Neuronal stem cell (in vitro differentiated cells): ENCODE results near the gene OR11H7.
A peak's percentile ranks its signal among the peaks of the same experiment; 100 is the strongest.
"Not testable (repeated sequence)": the region's sequence is repeated elsewhere in the genome, so short reads cannot be mapped to it uniquely, and the experiment has no call there.

ENCODE experiments used
- DNase-seq: peaks from one replicate; pipeline ENCODE4 v3.0.0-alpha.2; 2013; ENCODE audit warnings: low spot score
- H2AFZ ChIP-seq: one replicate; pipeline ENCODE4 v1.6.1; 2013; ENCODE audit warnings: mild to moderate bottlenecking, low read length, inconsistent platforms
- H2AK5ac ChIP-seq: 2 replicates; pipeline ENCODE4 v1.6.1; 2013; ENCODE audit warnings: low read depth, mild to moderate bottlenecking, inconsistent platforms, low read length, moderate library complexity, mixed read lengths
- H2BK120ac ChIP-seq: 2 replicates; pipeline ENCODE4 v1.6.1; 2013; ENCODE audit warnings: low read depth, mild to moderate bottlenecking, inconsistent platforms, low read length, moderate library complexity, mixed read lengths
- H2BK12ac ChIP-seq: one replicate; pipeline ENCODE4 v1.6.1; 2013; ENCODE audit warnings: low read length, inconsistent platforms
- H2BK15ac ChIP-seq: 2 replicates; pipeline ENCODE4 v1.6.1; 2013; ENCODE audit warnings: mild to moderate bottlenecking, low read length, inconsistent platforms, mixed read lengths
- H2BK5ac ChIP-seq: one replicate; pipeline ENCODE4 v1.6.1; 2013; ENCODE audit warnings: inconsistent platforms, mild to moderate bottlenecking, low read length, moderate library complexity
- H3K14ac ChIP-seq: one replicate; pipeline ENCODE4 v1.6.1; 2013; ENCODE audit warnings: low read length, inconsistent platforms
- H3K18ac ChIP-seq: 2 replicates; pipeline ENCODE4 v1.6.1; 2013; ENCODE audit warnings: low read length, inconsistent platforms
- H3K23ac ChIP-seq: 2 replicates; pipeline ENCODE4 v1.6.1; 2013; ENCODE audit warnings: low read depth, mild to moderate bottlenecking, mixed read lengths, low read length, inconsistent platforms; ENCODE audit not compliant: poor library complexity
- H3K27ac ChIP-seq: replicated peaks from 3 replicates; pipeline ENCODE4 v1.5.1; 2013; ENCODE audit warnings: low read length, inconsistent platforms
- H3K27me3 ChIP-seq, 3 experiments: 2 replicates each; pipeline ENCODE4 v1.6.1; 2013; ENCODE audit warnings: low read length in 3 of 3, mild to moderate bottlenecking in 2 of 3, inconsistent platforms in 1 of 3, low read depth in 1 of 3, mixed read lengths in 1 of 3, moderate library complexity in 1 of 3; ENCODE audit not compliant: control insufficient read depth in 3 of 3, insufficient read depth in 3 of 3
- H3K36me3 ChIP-seq, 2 donors: replicated peaks in 1 of 2; 2 replicates each; pipeline ENCODE4 v1.6.1; 2013; ENCODE audit warnings: low read length in 2 of 2; ENCODE audit not compliant: control insufficient read depth in 2 of 2, insufficient read depth in 2 of 2
- H3K4ac ChIP-seq: 2 replicates; pipeline ENCODE4 v1.6.1; 2013; ENCODE audit warnings: inconsistent platforms, mild to moderate bottlenecking, low read length, moderate library complexity
- H3K4me1 ChIP-seq, 2 donors: 1 replicate in 1 of 2; 2 replicates in 1 of 2; pipeline ENCODE4 v1.6.1; 2013; ENCODE audit warnings: low read length in 2 of 2, low read depth in 1 of 2; ENCODE audit not compliant: control insufficient read depth in 2 of 2, insufficient read depth in 1 of 2
- H3K4me2 ChIP-seq: one replicate; pipeline ENCODE4 v1.6.1; 2013; ENCODE audit warnings: mild to moderate bottlenecking, low read length, inconsistent platforms; ENCODE audit not compliant: insufficient read depth, poor library complexity, severe bottlenecking
- H3K4me3 ChIP-seq, 2 donors: 2 replicates each; pipeline ENCODE4 v1.5.1; 2013; ENCODE audit warnings: low read length in 2 of 2, mild to moderate bottlenecking in 2 of 2, inconsistent platforms in 1 of 2, moderate library complexity in 1 of 2
- H3K79me1 ChIP-seq: one replicate; pipeline ENCODE4 v1.6.1; 2013; ENCODE audit warnings: low read depth, mild to moderate bottlenecking, inconsistent platforms, low read length, moderate library complexity
- H3K9ac ChIP-seq: one replicate; pipeline ENCODE4 v1.6.1; 2013; ENCODE audit warnings: mild to moderate bottlenecking, low read depth, low read length, inconsistent platforms; ENCODE audit not compliant: poor library complexity
- H3K9me3 ChIP-seq, 2 donors: replicated peaks in 1 of 2; 2 replicates each; pipeline versions ENCODE3 to v1.6.1; 2013; ENCODE audit warnings: low read length in 2 of 2, mild to moderate bottlenecking in 2 of 2, inconsistent platforms in 1 of 2, low read depth in 1 of 2, mixed read lengths in 1 of 2, moderate library complexity in 1 of 2; ENCODE audit not compliant: control insufficient read depth in 2 of 2, insufficient read depth in 1 of 2
- H4K8ac ChIP-seq: one replicate; pipeline ENCODE4 v1.6.1; 2013; ENCODE audit warnings: low read depth, mild to moderate bottlenecking, inconsistent platforms, low read length, moderate library complexity
- H4K91ac ChIP-seq: one replicate; pipeline ENCODE4 v1.6.1; 2013; ENCODE audit warnings: low read length, low read depth, mild to moderate bottlenecking, inconsistent platforms; ENCODE audit not compliant: poor library complexity
- WGBS, 2 donors: extraction: QIAGEN DNeasy Blood & Tissue Kit; methylation state at CpG; one replicate each; pipeline ENCODE4 v1.1.7; 2013; ENCODE audit warnings: missing lambda C conversion rate in 2 of 2, mixed read lengths in 1 of 2; ENCODE audit not compliant: insufficient read length in 2 of 2, insufficient replicate concordance in 1 of 2; ENCODE audit errors: extremely low coverage in 2 of 2; 5-methylcytosine and 5-hydroxymethylcytosine counted together

Gene OR11H7

DNA sequence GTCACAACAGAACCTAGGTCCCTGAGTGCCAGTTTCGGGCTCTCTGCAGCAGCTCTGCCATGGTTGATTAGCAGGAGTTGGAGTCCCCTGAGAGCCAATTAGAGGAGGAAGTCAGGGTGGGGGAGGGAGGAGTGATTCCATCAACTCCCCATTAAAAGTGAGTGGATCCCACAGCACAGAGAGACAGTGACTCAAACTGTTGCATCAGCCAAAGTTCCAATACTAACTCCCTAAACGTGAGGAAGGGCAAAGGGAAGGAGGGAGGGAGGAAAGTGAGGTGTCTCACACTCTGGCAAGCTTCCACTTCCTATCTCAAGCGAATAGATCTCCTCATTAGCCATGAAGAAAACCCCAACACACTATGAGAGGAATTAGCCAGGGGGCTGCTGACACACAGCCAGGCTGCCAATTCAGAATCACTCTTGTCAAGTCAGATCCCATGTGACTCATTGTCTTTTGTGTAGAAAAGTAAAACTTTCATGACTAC, 33.9 kb downstream of the OR11H7 start:
- Histone ChIP-seq H3K27me3 (peaks cover 0 to 2% (median 0%) of the 10 kb centered on the region in 3 experiments), H2BK5ac (no peak overlapping the region), H3K27ac (no peak overlapping the region), H3K4me3 (peak overlapping the region in 1 of 2 donors; percentile 25), H3K9me3 (peaks cover 0 to 7% of the 10 kb centered on the region in 2 donors), H3K23ac (no peak overlapping the region), H2BK120ac (no peak overlapping the region), H3K4me2 (no peak overlapping the region), H3K9ac (no peak overlapping the region), H2BK15ac (no peak overlapping the region), H4K8ac (no peak overlapping the region), H3K18ac (no peak overlapping the region), H2BK12ac (no peak overlapping the region), H3K4me1 (peaks cover 0 to 5% of the 10 kb centered on the region in 2 donors), H2AK5ac (no peak overlapping the region), H3K79me1 (no peaks in the 10 kb centered on the region), H3K14ac (no peak overlapping the region), H3K4ac (no peak overlapping the region), H3K36me3 (no peaks in the 10 kb centered on the region), H2AFZ (peak overlapping the region; percentile 67), H4K91ac (no peak overlapping the region)
- no peak for DNase-seq
- WGBS, 2 donors: no CpG with 5 or more reads among the region's 3 CpGs

- not testable (repeated sequence) for H2BK15ac ChIP-seq, H2AFZ ChIP-seq, H3K4me3 ChIP-seq, H3K36me3 ChIP-seq, H4K91ac ChIP-seq, H3K4me1 ChIP-seq, H3K14ac ChIP-seq, H2BK12ac ChIP-seq, H2AK5ac ChIP-seq, H2BK120ac ChIP-seq, H3K79me1 ChIP-seq, H3K9ac ChIP-seq, H3K9me3 ChIP-seq, H3K4ac ChIP-seq, H3K4me2 ChIP-seq, H2BK5ac ChIP-seq, H3K27ac ChIP-seq, H4K8ac ChIP-seq, H3K27me3 ChIP-seq, H3K23ac ChIP-seq, H3K18ac ChIP-seq, DNase-seq
- no CpG with 5 or more reads among the region's 5 CpGs for WGBS, 2 donors
These were observed 35.6 kb downstream of the OR11H7 start for GRCh38 chr14:20264361-20264760.

DNA sequence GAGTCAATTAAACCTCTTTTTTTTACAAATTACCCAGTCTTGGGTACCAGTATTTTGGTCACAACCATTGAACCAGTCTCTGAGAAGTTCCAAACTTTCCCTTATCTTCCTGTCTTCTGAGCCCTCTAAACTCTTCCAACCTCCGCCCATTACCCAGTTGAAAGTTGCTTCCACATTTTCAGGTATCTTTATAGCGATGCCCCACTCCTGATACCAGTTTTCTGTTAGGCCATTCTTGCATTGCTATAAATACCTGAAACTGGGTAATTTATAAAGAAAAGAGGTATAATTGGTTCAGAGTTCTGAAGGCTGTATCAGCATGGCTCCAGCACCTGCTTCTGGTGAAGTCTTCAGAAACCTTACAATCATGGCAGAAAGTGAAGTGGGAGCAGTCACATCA, 45.3 kb downstream of the OR11H7 start:
- no peak for DNase-seq
- no peaks in the 10 kb centered on the region for H3K36me3 ChIP-seq
- peaks cover 12 to 16% of the 10 kb centered on the region in 2 donors for H3K9me3 ChIP-seq
- no peaks in the 10 kb centered on the region for H3K27me3 ChIP-seq
- no CpG with 5 or more reads among the region's 2 CpGs for WGBS, 2 donors
- H3K18ac ChIP-seq: no peak overlapping the region
- no peak overlapping the region for H3K4ac ChIP-seq
- no peak overlapping the region for H2BK5ac ChIP-seq
- H3K14ac ChIP-seq: no peak overlapping the region
- H3K79me1 ChIP-seq: peaks cover 1% of the 10 kb centered on the region
- H2BK15ac ChIP-seq: no peak overlapping the region
- H4K91ac ChIP-seq: no peak overlapping the region
- H3K4me3 ChIP-seq: no peak overlapping the region
- H2AK5ac ChIP-seq: no peak overlapping the region
- H3K27ac ChIP-seq: no peak overlapping the region
- H3K9ac ChIP-seq: no peak overlapping the region
- H3K4me2 ChIP-seq: no peak overlapping the region
- H2BK12ac ChIP-seq: no peak overlapping the region
- H2BK120ac ChIP-seq: no peak overlapping the region
- H4K8ac ChIP-seq: no peak overlapping the region
- H3K4me1 ChIP-seq: no peaks in the 10 kb centered on the region
- no peak overlapping the region for H3K23ac ChIP-seq
- H2AFZ ChIP-seq: no peak overlapping the region

DNA sequence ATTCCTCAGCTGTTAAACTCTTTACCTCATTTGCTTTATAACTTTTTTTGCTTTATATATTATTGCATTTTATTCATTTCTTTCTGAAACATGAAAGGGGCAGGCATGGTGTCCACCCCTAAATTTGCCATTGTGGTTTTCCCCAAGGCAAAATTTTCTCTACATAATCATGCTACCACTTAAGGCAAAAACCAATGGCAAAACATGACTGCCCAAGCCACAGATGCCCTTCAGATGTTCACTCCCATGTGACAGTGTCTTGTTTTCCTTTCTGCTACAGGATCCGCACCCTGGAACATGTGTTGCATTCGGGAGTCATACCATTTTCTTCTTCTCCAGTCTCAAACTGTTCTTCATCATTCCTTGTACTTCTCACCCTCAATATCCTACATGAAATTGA, 48.6 kb downstream of the OR11H7 start:
- Histone ChIP-seq H3K36me3 (peaks cover 0 to 2% of the 10 kb centered on the region in 2 donors), H3K23ac (no peak overlapping the region), H3K27ac (no peak overlapping the region), H2BK5ac (no peak overlapping the region), H2BK120ac (no peak overlapping the region), H3K9ac (no peak overlapping the region), H3K27me3 (no peaks in the 10 kb centered on the region), H2BK15ac (no peak overlapping the region), H3K79me1 (no peaks in the 10 kb centered on the region), H4K8ac (no peak overlapping the region), H3K4me2 (no peak overlapping the region), H2AK5ac (no peak overlapping the region), H4K91ac (no peak overlapping the region), H3K4me1 (no peaks in the 10 kb centered on the region), H2BK12ac (no peak overlapping the region), H3K9me3 (peaks cover 11 to 12% of the 10 kb centered on the region in 2 donors), H3K4ac (no peak overlapping the region), H3K14ac (no peak overlapping the region), H3K18ac (no peak overlapping the region), H2AFZ (no peak overlapping the region), H3K4me3 (no peak overlapping the region)
- WGBS, 2 donors: no CpG with 5 or more reads among the region's 2 CpGs
- DNase-seq: no peak
